HG02840 (cell line): ENCODE measurements around the gene UBASH3B.

Source experiments
- ATAC-seq: cut with Tn5 transposase; IDR thresholded peaks from one replicate; pipeline ENCODE4 v1.9.1; 2021; ENCODE audit warnings: mild to moderate bottlenecking, moderate library complexity, moderate number of reproducible peaks; ENCODE audit not compliant: unreplicated experiment, low FRiP score

UBASH3B gene

GRCh38 chr11:122646549-122647340, 8.8 kb upstream of the UBASH3B start:
- no peak for ATAC-seq

GRCh38 chr11:122647736-122648275, 7.7 kb upstream of the UBASH3B start:
- no peak for ATAC-seq

- no peak for ATAC-seq
Measured at GRCh38 chr11:122649116-122649515, 6.4 kb upstream of the UBASH3B start.

GRCh38 chr11:122650619-122651018, 4.9 kb upstream of the UBASH3B start:
- ATAC-seq, result no peak

- ATAC-seq, result no peak
Measured at GRCh38 chr11:122652495-122652894, 3.0 kb upstream of the UBASH3B start.

- no peak for ATAC-seq
Measured at GRCh38 chr11:122653916-122654585, 1.5 kb upstream of the UBASH3B start.

- peak; percentile 31 for ATAC-seq
Measured at GRCh38 chr11:122656073-122656630, 630 bp downstream of the UBASH3B start.

- no peak for ATAC-seq
Measured at GRCh38 chr11:122656631-122657101, 1.1 kb downstream of the UBASH3B start.

- no peak for ATAC-seq
Measured at GRCh38 chr11:122659676-122660554, 4.4 kb downstream of the UBASH3B start.

GRCh38 chr11:122661182-122661945, 5.8 kb downstream of the UBASH3B start:
- no peak for ATAC-seq

GRCh38 chr11:122663056-122663740, 7.7 kb downstream of the UBASH3B start:
- no peak for ATAC-seq

GRCh38 chr11:122663764-122664163, 8.2 kb downstream of the UBASH3B start:
- no peak for ATAC-seq

- no peak for ATAC-seq
Measured at GRCh38 chr11:122664188-122664587, 8.7 kb downstream of the UBASH3B start.

- no peak for ATAC-seq
Measured at GRCh38 chr11:122665861-122666260, 10.3 kb downstream of the UBASH3B start.

- no peak for ATAC-seq
Measured at GRCh38 chr11:122666743-122667142, 11.2 kb downstream of the UBASH3B start.

GRCh38 chr11:122668562-122669090, 13.1 kb downstream of the UBASH3B start:
- no peak for ATAC-seq

- no peak for ATAC-seq
Measured at GRCh38 chr11:122670131-122670530, 14.6 kb downstream of the UBASH3B start.

- ATAC-seq, result no peak
Measured at GRCh38 chr11:122671400-122671891, 15.9 kb downstream of the UBASH3B start.
